Karpas-422 (cell line): ENCODE results near the gene OPCML. TPM values are rescaled to one million over a fixed set of nuclear protein-coding genes. Genes with fewer than 3 reads are reported as not detected.

Source experiments
- DNase-seq: peaks from one replicate; pipeline ENCODE4 v3.0.0-alpha.2; 2015
- H2AFZ ChIP-seq: fragments of 200-600 bp; sonication (generic); 2 replicates; pipeline ENCODE4 v1.6.1; 2014; ENCODE audit warnings: antibody characterized with exemption, low read length, mixed read lengths
- H3K27ac ChIP-seq: fragments of 200-600 bp; sonication (generic); 2 replicates; pipeline ENCODE4 v1.5.1; 2014; ENCODE audit warnings: mild to moderate bottlenecking, low read length, moderate library complexity
- H3K27me3 ChIP-seq: fragments of 200-600 bp; sonication (generic); 2 replicates; pipeline ENCODE4 v1.6.1; 2014; ENCODE audit warnings: low read length, mixed read lengths
- H3K36me3 ChIP-seq: fragments of 200-600 bp; sonication (generic); 2 replicates; pipeline ENCODE4 v1.6.1; 2014; ENCODE audit warnings: low read length, mixed read lengths; ENCODE audit not compliant: insufficient read depth
- H3K4me1 ChIP-seq: fragments of 200-600 bp; sonication (generic); 2 replicates; pipeline ENCODE4 v1.6.1; 2014; ENCODE audit warnings: mild to moderate bottlenecking, low read length, mixed read lengths
- H3K4me2 ChIP-seq: fragments of 200-600 bp; sonication (generic); 2 replicates; pipeline ENCODE4 v1.6.1; 2014; ENCODE audit warnings: low read length, low read depth, mild to moderate bottlenecking; ENCODE audit not compliant: poor library complexity, severe bottlenecking
- H3K4me3 ChIP-seq: fragments of 200-600 bp; sonication (generic); 2 replicates; pipeline ENCODE4 v1.5.1; 2014; ENCODE audit warnings: mild to moderate bottlenecking, antibody characterized with exemption, low read length, mixed read lengths
- H3K79me2 ChIP-seq: fragments of 200-600 bp; sonication (generic); 2 replicates; pipeline ENCODE4 v1.6.1; 2014; ENCODE audit warnings: mild to moderate bottlenecking, low read length, mixed read lengths
- H3K9ac ChIP-seq: fragments of 200-600 bp; sonication (generic); 2 replicates; pipeline ENCODE4 v1.6.0; 2014; ENCODE audit warnings: low read length
- H3K9me2 ChIP-seq: fragments of 200-600 bp; sonication (generic), shearing (Covaris generic); replicated peaks from 2 replicates; pipeline ENCODE4 v1.6.0; 2014; ENCODE audit warnings: mild to moderate bottlenecking, low read length, moderate library complexity; ENCODE audit not compliant: insufficient read depth
- H3K9me3 ChIP-seq: fragments of 300-700, 200-600 bp; sonication (generic); 2 replicates; pipeline ENCODE4 v1.6.1; 2014; ENCODE audit warnings: low read length, mixed read lengths
- H4K20me1 ChIP-seq: fragments of 200-600 bp; sonication (generic); 2 replicates; pipeline ENCODE4 v1.6.1; 2014; ENCODE audit warnings: mild to moderate bottlenecking, antibody characterized with exemption, low read length, low read depth; ENCODE audit not compliant: insufficient read depth
- total RNA-seq: library from RNA; depleted of rRNA; stranded (reverse); fragments of >200 nt; shearing (Covaris generic); gene quantifications from 2 replicates; pipeline ENCODE4 v1.2.3, GENCODE V29; 2014; ENCODE audit warnings: low replicate concordance

The OPCML gene
- total RNA-seq, 1 experiment from 2014 or later: not detected

DNA sequence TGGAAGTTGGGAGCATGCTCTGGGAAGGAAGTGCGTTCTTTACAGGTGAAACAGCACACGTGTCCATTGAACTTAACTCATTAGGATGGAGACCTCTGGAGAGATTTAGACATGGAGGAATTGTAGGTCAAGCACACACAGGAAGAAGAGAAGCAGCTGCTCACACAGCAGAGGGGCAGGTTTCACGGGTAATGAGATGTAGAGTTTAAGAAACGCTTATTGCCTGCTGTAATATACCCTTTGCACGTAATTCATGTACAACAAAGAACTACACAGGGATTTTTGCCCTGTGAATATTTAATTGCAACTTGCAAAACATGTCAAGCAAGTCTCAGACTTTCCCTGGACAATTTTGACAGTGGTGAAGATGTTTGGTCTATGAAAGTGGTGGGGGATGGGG, 508.0 kb downstream of the OPCML start:
- no peaks in the 10 kb centered on the region for H3K9me2 ChIP-seq
- no peak overlapping the region for H3K4me2 ChIP-seq
- H3K4me3 ChIP-seq: no peak overlapping the region
- H3K27me3 ChIP-seq: no peaks in the 10 kb centered on the region
- H3K4me1 ChIP-seq: no peaks in the 10 kb centered on the region
- no peak for DNase-seq
- no peaks in the 10 kb centered on the region for H3K36me3 ChIP-seq
- no peak overlapping the region for H3K27ac ChIP-seq
- no peaks in the 10 kb centered on the region for H3K79me2 ChIP-seq
- H4K20me1 ChIP-seq: no peaks in the 10 kb centered on the region
- no peaks in the 10 kb centered on the region for H3K9me3 ChIP-seq
- no peak overlapping the region for H2AFZ ChIP-seq
- H3K9ac ChIP-seq: no peak overlapping the region

DNA sequence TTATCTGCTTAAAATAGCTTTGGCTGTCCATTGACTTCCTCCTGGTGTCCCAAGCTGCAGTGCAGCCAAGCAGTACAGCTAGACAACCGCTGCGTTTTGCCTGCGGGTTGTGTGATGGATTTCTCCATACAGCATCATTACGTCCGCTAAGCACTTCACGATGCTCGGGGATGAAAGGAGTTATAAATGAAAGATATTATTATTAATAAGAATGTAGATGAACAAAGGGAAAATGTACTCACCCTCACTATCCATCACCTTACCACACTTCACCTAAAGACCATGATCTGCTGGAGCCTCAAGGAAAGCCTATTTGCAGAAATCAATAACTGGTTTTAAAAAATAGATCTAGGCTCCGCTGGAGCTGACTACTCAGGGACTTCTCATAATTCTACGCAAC, 509.1 kb downstream of the OPCML start:
- no peak overlapping the region for H3K4me2 ChIP-seq
- H3K9me2 ChIP-seq: no peaks in the 10 kb centered on the region
- no peak overlapping the region for H3K27ac ChIP-seq
- H3K9ac ChIP-seq: no peak overlapping the region
- DNase-seq: no peak
- no peaks in the 10 kb centered on the region for H3K27me3 ChIP-seq
- no peaks in the 10 kb centered on the region for H3K36me3 ChIP-seq
- no peaks in the 10 kb centered on the region for H4K20me1 ChIP-seq
- no peaks in the 10 kb centered on the region for H3K4me1 ChIP-seq
- H3K9me3 ChIP-seq: no peaks in the 10 kb centered on the region
- no peak overlapping the region for H3K4me3 ChIP-seq
- H3K79me2 ChIP-seq: no peaks in the 10 kb centered on the region
- no peak overlapping the region for H2AFZ ChIP-seq

- Histone ChIP-seq H3K9me3 (no peaks in the 10 kb centered on the region), H3K9ac (no peak overlapping the region), H3K36me3 (no peaks in the 10 kb centered on the region), H2AFZ (no peak overlapping the region), H3K27ac (no peak overlapping the region), H3K4me3 (no peak overlapping the region), H3K4me1 (no peaks in the 10 kb centered on the region), H3K4me2 (no peak overlapping the region), H3K9me2 (no peaks in the 10 kb centered on the region), H3K79me2 (no peaks in the 10 kb centered on the region), H3K27me3 (no peaks in the 10 kb centered on the region), H4K20me1 (no peaks in the 10 kb centered on the region)
- DNase-seq: no peak
Measured at GRCh38 chr11:133021553-133021952, 510.7 kb downstream of the OPCML start.

- Histone ChIP-seq H3K27ac (no peak overlapping the region), H3K4me2 (no peak overlapping the region), H3K79me2 (no peaks in the 10 kb centered on the region), H4K20me1 (no peaks in the 10 kb centered on the region), H3K9ac (no peak overlapping the region), H3K27me3 (no peaks in the 10 kb centered on the region), H2AFZ (no peak overlapping the region), H3K4me1 (no peaks in the 10 kb centered on the region), H3K4me3 (no peak overlapping the region), H3K9me3 (no peaks in the 10 kb centered on the region), H3K36me3 (no peaks in the 10 kb centered on the region), H3K9me2 (no peaks in the 10 kb centered on the region)
- DNase-seq: no peak
Measured at GRCh38 chr11:133020372-133020714, 512.0 kb downstream of the OPCML start.

GRCh38 chr11:133019545-133020371, 512.5 kb downstream of the OPCML start:
- Histone ChIP-seq H3K79me2 (no peaks in the 10 kb centered on the region), H3K4me3 (no peak overlapping the region), H3K36me3 (no peaks in the 10 kb centered on the region)

DNA sequence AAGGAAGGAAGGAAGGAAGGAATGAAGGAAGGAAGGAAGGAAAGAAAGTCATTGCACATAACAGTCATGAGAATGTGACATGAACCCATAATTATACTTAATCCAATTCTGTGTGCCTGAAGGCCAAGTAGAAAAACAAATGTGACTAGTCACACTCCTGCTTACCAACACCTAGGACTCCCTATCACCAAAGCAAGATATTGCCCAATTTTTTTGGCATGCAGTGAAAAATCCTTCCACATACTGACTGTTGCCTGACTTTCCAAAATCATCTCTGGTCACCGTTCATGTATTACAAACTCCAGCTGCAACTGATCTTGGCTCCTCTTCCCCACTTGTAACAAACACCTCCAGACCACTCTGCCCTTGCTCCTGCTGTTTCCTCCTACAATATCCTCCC, 516.8 kb downstream of the OPCML start:
- no peaks in the 10 kb centered on the region for H3K27me3 ChIP-seq
- no peak overlapping the region for H2AFZ ChIP-seq
- H3K79me2 ChIP-seq: no peaks in the 10 kb centered on the region
- no peaks in the 10 kb centered on the region for H3K36me3 ChIP-seq
- no peaks in the 10 kb centered on the region for H3K4me1 ChIP-seq
- no peaks in the 10 kb centered on the region for H3K9me2 ChIP-seq
- no peak overlapping the region for H3K4me2 ChIP-seq
- no peaks in the 10 kb centered on the region for H4K20me1 ChIP-seq
- no peaks in the 10 kb centered on the region for H3K9me3 ChIP-seq
- no peak overlapping the region for H3K27ac ChIP-seq
- DNase-seq: no peak
- no peak overlapping the region for H3K9ac ChIP-seq
- no peak overlapping the region for H3K4me3 ChIP-seq

More at GRCh38 chr11:133019545-133020371, 512.5 kb downstream of the OPCML start:
- no peaks in the 10 kb centered on the region for H3K9me3 ChIP-seq
- no peaks in the 10 kb centered on the region for H3K9me2 ChIP-seq
- H2AFZ ChIP-seq: no peak overlapping the region
- H3K9ac ChIP-seq: no peak overlapping the region
- no peaks in the 10 kb centered on the region for H3K27me3 ChIP-seq
- no peaks in the 10 kb centered on the region for H3K4me1 ChIP-seq
- DNase-seq: no peak
- H3K4me2 ChIP-seq: no peak overlapping the region
- H4K20me1 ChIP-seq: no peaks in the 10 kb centered on the region
- H3K27ac ChIP-seq: no peak overlapping the region

- no peaks in the 10 kb centered on the region for H3K79me2 ChIP-seq
- no peak overlapping the region for H3K4me2 ChIP-seq
- no peaks in the 10 kb centered on the region for H3K36me3 ChIP-seq
- no peak overlapping the region for H3K9ac ChIP-seq
- no peak for DNase-seq
- no peak overlapping the region for H3K4me3 ChIP-seq
- no peak overlapping the region for H2AFZ ChIP-seq
- H3K9me2 ChIP-seq: no peaks in the 10 kb centered on the region
- H4K20me1 ChIP-seq: no peaks in the 10 kb centered on the region
- H3K9me3 ChIP-seq: no peaks in the 10 kb centered on the region
- no peaks in the 10 kb centered on the region for H3K4me1 ChIP-seq
- H3K27me3 ChIP-seq: no peaks in the 10 kb centered on the region
- no peak overlapping the region for H3K27ac ChIP-seq
Measured at GRCh38 chr11:133014337-133014736, 518.0 kb downstream of the OPCML start.

GRCh38 chr11:133012803-133013202, 519.5 kb downstream of the OPCML start:
- no peaks in the 10 kb centered on the region for H3K9me2 ChIP-seq
- no peak overlapping the region for H3K4me3 ChIP-seq
- H3K9ac ChIP-seq: no peak overlapping the region
- no peak overlapping the region for H3K4me2 ChIP-seq
- no peaks in the 10 kb centered on the region for H3K4me1 ChIP-seq
- H3K79me2 ChIP-seq: no peaks in the 10 kb centered on the region
- no peaks in the 10 kb centered on the region for H3K36me3 ChIP-seq
- no peaks in the 10 kb centered on the region for H4K20me1 ChIP-seq
- H3K9me3 ChIP-seq: no peaks in the 10 kb centered on the region
- no peak overlapping the region for H3K27ac ChIP-seq
- H2AFZ ChIP-seq: no peak overlapping the region
- DNase-seq: no peak
- no peaks in the 10 kb centered on the region for H3K27me3 ChIP-seq
